ENCODE results near the gene KCNJ14.

Gene KCNJ14

DNA sequence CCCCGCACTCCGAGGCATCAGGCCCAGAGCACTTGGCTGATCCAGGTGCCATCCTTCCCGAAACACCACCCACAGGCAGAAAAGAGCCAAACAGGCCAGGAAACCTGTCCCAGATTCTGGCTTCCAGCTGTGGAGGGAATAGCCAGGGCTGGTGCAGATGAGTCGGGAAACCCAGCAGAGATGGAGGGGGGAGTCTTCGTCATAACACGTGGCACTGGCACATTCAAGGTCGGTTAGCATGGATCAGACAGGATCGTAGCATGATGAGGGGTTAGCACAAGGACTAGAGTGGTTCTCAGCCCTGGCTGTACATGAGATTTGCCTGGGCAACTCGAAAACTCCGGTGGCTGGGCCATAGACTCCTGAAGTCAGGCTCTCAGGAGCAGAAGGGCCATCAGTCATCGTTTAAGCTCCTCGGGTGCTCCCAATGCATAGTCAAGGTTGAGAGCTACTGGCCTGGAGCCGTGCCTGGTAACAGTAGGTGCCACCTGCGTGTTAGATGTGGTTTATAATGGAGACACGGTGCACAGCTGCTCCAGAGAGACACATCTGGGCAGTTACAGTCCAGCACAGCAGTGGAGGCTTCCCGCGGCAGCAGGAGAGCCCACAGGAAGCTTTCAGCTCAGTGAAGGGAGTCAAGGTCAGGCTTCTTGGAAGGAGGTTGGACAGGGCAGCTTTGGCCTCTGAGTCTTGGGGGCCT lies 20.1 kb downstream of the KCNJ14 start:
- TF ChIP-seq, protein P1, sequence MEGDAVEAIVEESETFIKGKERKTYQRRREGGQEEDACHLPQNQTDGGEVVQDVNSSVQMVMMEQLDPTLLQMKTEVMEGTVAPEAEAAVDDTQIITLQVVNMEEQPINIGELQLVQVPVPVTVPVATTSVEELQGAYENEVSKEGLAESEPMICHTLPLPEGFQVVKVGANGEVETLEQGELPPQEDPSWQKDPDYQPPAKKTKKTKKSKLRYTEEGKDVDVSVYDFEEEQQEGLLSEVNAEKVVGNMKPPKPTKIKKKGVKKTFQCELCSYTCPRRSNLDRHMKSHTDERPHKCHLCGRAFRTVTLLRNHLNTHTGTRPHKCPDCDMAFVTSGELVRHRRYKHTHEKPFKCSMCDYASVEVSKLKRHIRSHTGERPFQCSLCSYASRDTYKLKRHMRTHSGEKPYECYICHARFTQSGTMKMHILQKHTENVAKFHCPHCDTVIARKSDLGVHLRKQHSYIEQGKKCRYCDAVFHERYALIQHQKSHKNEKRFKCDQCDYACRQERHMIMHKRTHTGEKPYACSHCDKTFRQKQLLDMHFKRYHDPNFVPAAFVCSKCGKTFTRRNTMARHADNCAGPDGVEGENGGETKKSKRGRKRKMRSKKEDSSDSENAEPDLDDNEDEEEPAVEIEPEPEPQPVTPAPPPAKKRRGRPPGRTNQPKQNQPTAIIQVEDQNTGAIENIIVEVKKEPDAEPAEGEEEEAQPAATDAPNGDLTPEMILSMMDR (IDR thresholded peaks at IDR 0.05; ENCODE audit: borderline replicate concordance, control extremely low read depth, extremely low read depth, insufficient read depth, missing control alignments), result no peak
- in situ Hi-C loops (cut with MboI; ENCODE audit: low sequenced_read_pairs, unreplicated experiment), result no loop called here
- DNase-seq (ENCODE audit: low spot score), result no peak

DNA sequence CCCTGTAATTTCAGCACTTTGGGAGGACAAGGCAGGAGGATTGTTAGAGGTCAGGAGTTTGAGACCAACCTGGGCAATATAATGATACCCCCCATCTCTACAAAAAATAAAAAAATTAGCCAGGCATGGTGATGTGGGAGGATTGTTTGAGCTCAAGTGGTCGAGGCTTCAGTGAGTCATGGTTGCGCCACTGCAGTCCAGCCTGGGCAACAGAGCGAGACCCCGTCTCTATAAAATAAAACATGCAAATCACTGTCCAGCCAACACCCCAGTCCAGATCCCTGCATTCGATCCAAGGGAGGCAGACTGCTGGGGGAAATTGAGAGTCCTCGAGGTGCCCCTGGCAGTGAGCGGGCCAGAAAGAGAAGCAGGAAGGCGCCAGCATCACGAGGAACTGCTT lies 20.8 kb downstream of the KCNJ14 start:
- DNase-seq (ENCODE audit: low spot score), result no peak
- in situ Hi-C loops (cut with MboI; ENCODE audit: low sequenced_read_pairs, unreplicated experiment), result no loop called here
- TF ChIP-seq, protein P1 (IDR thresholded peaks at IDR 0.05; ENCODE audit: borderline replicate concordance, control extremely low read depth, extremely low read depth, insufficient read depth, missing control alignments), result no peak

DNA sequence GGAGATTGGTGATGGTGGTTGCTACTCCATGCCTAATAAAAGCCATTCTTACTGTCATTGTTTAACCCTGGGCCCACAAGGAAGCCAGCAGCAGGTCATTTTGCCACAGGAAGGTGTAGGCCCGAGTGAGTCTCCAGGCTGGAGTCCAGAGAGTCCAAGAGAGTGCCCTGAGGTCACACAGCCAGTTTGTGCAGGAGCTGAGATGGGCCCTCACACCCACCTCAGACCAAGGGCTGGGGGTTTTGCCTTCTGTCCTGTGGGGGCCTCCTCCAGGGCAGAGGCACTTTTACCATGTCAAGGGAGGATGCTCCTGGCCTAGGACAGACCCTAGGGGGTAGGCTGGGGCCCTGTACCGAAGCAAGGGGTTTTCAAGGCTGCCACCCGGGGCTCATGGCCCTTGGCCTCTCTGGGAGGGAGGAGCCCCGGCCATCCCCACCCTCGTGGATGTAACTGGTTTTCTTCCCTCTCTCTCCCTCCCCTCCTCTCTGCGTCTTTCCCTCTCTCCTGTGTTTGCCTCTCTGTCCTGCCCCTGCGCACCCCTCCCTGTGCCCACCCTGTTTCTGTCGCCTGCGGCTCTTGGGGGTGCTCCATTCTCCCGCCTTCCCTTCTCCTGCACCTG lies 21.8 kb downstream of the KCNJ14 start:
- in situ Hi-C loops (cut with MboI; ENCODE audit: low sequenced_read_pairs, unreplicated experiment), result no loop called here

DNA sequence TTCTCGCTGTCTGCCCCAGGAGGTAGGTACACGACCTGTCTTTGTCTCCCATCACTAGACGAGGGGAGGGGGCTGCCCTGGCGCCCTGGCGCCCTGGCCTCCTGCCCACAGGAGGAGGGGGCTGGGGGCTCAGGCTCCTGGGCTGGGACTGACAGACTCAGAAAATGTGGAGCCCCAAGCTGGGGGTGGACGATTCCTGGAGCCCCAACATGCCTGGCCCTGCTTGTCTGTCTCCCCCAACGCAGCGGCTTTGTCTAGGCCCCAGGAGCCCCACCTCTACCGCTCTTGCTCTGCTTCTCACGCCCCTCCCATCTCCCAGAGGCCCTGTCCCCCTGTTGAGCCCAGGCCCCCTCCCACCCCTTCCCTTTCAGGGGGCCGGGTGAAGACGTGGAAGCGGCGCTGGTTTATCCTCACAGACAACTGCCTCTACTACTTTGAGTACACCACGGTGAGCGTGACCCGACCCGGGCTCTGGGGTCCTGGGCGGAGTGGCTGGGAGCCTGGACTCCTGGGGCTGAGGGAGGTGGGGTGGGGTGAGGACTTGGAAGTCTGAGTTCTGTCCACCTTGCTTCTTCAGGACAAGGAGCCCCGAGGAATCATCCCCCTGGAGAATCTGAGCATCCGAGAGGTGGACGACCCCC lies 22.4 kb downstream of the KCNJ14 start:
- TF ChIP-seq, protein P1 (IDR thresholded peaks at IDR 0.05; ENCODE audit: borderline replicate concordance, control extremely low read depth, extremely low read depth, insufficient read depth, missing control alignments), result no peak
- no peak for DNase-seq (ENCODE audit: low spot score)
- in situ Hi-C loops (cut with MboI; ENCODE audit: low sequenced_read_pairs, unreplicated experiment), result no loop called here

More for the DNA sequence above, 21.8 kb downstream of the KCNJ14 start:
- DNase-seq (ENCODE audit: low spot score), result no peak
- TF ChIP-seq, protein P1 (IDR thresholded peaks at IDR 0.05; ENCODE audit: borderline replicate concordance, control extremely low read depth, extremely low read depth, insufficient read depth, missing control alignments), result no peak

DNA sequence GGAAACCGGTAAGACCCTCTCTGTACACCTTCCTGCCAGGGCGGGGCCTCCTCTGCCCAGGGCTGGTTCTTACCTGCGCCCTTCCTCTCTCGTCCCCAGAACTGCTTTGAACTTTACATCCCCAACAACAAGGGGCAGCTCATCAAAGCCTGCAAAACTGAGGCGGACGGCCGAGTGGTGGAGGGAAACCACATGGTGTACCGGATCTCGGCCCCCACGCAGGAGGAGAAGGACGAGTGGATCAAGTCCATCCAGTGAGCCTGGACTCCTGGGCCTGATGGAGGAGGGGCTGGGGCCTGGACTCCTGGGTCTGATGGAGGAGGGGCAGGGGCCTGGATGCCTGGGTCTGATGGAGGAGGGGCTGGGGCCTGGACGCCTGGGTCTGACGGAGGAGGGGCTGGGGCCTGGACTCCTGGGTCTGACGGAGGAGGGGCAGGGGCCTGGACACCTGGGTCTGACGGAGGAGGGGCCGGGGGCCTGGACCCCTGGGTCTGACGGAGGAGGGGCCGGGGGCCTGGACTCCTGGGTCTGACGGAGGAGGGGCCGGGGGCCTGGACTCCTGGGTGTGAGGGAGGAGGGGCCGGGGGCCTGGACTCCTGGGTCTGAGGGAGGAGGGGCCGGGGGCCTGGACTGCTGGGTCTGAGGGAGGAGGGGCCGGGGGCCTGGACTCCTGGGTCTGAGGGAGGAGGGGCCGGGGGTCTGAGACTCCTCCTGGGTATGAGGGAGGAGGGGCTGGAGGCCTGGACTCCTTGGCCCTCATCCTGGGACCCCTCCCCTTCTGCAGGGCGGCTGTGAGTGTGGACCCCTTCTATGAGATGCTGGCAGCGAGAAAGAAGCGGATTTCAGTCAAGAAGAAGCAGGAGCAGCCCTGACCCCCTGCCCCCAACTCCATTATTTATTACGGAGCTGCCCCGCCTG lies 23.2 kb downstream of the KCNJ14 start:
- TF ChIP-seq, protein P1 (IDR thresholded peaks at IDR 0.05; ENCODE audit: borderline replicate concordance, control extremely low read depth, extremely low read depth, insufficient read depth, missing control alignments), result no peak
- in situ Hi-C loops (cut with MboI; ENCODE audit: low sequenced_read_pairs, unreplicated experiment), result no loop called here
- no peak for DNase-seq (ENCODE audit: low spot score)

DNA sequence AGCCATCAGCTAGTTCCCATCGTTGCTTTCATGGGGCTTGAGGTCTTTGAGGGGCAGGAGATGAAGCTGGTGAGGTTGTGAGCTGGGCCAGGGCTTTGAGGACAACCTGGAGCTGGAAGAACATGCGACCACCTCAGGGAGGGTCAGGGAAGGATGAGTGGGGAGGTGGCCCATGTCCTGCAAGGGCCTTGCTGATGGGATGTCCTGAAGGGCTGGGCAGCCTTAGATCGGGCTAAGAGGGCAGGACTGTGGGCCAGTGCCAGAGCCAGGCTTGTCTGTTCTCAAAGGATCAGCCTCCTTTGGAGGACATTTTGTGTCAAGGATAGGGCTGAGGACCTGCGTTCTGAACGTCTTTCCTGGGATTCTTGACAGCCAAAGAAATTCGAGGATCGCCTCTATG lies 24.3 kb downstream of the KCNJ14 start:
- TF ChIP-seq, protein P1 (IDR thresholded peaks at IDR 0.05; ENCODE audit: borderline replicate concordance, control extremely low read depth, extremely low read depth, insufficient read depth, missing control alignments), result no peak
- in situ Hi-C loops (cut with MboI; ENCODE audit: low sequenced_read_pairs, unreplicated experiment), result no loop called here
- no peak for DNase-seq (ENCODE audit: low spot score)
